Limb (tissue), 2 donors: ENCODE measurements around the gene SH3TC1.

ENCODE experiments used
- DNase-seq, 2 donors: peaks; one replicate each; pipeline ENCODE4 v3.0.0-alpha.2; 2016; ENCODE audit errors: extremely low spot score in 2 of 2

Gene SH3TC1

GRCh38 chr4:8228319-8229250 is 29.5 kb downstream of the SH3TC1 start:
- no peak for DNase-seq

GRCh38 chr4:8229331-8229975 is 30.4 kb downstream of the SH3TC1 start:
- DNase-seq, result no peak

DNA sequence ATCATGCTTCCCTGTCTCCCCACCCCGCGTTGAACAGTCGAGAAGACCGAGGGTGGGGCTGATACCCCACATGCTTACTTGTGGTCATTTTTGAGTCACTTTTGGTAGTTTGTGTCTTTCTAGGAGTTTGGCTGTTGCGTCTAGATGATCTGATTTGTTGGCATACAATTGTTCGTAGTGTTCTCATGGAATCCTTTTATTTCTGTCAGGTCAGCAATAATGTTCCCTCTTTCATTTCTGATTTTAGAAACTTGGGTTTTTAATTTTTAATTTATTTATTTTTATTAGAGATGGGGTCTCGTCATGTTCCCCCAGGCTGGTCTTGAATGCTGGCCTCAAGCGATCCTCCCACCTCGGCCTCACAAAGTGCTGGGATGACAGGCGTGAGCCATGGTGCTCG is 30.9 kb downstream of the SH3TC1 start:
- no peak for DNase-seq

GRCh38 chr4:8230891-8231290 is 31.8 kb downstream of the SH3TC1 start:
- no peak for DNase-seq

DNA sequence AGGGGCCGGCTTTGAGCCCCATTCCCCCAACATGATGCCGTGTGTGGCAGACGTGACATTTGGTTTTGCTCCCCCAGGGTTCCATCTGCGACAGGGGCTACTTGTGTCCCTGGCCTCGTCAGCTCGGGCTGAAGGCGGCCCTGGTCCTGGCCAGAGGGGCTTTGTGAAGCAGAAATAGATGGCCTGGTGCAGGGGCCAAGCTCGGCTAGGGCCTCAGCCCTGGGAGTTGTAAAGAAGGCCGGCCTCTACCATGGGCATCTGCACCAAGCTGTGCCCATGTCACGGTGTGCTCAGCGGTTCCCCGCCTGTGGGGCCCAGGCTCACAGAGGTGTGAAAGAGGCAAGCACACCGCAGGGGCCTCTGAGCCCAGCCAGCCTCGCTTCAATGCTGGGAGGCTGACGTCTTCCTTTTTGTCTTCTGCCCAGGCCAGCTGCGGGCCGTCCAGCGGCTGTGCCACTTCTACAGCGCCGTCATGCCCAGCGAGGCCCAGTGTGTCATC is 32.5 kb downstream of the SH3TC1 start:
- DNase-seq, result no peak

GRCh38 chr4:8232748-8233147 is 33.7 kb downstream of the SH3TC1 start:
- no peak for DNase-seq

GRCh38 chr4:8233672-8234484 is 34.8 kb downstream of the SH3TC1 start:
- no peak for DNase-seq

GRCh38 chr4:8234715-8235114 is 35.6 kb downstream of the SH3TC1 start:
- DNase-seq, result no peak

DNA sequence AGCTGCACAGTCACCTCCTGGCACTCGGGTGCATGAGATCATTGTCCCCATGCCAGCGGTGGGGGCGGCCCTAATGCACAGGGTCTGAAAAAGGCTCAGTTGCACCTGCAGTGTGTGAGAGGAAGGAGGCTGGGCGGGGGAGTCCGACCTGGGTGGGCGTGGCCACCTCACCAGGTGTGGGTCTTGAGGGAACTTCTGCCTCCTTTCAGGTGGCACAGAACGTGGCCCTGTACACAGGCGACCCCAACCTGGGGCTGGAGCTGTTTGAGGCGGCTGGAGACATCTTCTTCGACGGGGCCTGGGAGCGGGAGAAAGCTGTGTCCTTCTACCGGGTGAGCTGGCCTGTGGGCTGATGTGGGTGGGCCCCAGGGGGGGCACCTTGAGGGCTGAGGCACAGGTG is 36.1 kb downstream of the SH3TC1 start:
- DNase-seq, result no peak

- no peak for DNase-seq
Measured at GRCh38 chr4:8235686-8236085, 36.6 kb downstream of the SH3TC1 start.

DNA sequence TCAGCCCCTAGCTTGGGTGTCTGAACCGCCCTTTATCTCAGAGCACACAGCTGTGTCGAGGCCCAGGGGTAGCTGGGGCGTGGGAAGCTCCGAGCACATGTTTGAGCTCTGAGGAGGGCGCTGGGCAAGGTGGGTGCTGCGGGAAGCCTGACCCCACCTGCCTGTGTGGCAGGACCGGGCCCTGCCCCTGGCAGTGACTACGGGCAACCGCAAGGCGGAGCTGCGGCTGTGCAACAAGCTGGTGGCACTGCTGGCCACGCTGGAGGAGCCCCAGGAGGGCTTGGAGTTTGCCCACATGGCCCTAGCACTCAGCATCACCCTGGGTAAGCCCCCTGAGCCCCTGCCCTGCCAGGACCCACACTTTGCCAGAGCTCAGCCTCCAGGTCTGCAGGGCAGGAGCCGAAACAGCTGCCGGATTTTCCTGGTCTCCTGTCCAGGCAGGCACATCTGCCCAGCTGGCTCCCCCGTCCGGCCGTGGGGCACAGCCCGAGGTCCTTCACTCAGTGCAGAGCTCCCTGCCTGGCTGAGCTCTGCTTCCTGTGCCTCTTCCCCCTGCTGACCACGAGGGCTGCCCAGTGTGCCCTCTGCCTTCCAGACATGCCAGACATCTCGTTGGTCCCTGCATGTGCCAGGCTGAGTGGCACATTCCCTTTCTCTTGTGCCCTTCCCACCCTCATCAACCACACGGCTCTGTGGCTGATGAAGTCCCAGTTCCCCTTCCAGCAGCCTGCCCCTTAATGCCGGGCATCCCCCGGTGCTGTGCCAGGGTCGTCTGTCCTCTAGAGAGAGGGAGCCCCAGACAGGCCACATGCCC is 37.2 kb downstream of the SH3TC1 start:
- no peak for DNase-seq

- DNase-seq, result no peak
Measured at GRCh38 chr4:8236920-8237195, 37.8 kb downstream of the SH3TC1 start.

GRCh38 chr4:8237256-8237989 is 38.3 kb downstream of the SH3TC1 start:
- no peak for DNase-seq

GRCh38 chr4:8238036-8238511 is 39.0 kb downstream of the SH3TC1 start:
- DNase-seq, result no peak

GRCh38 chr4:8238515-8239053 is 39.5 kb downstream of the SH3TC1 start:
- DNase-seq, result no peak

DNA sequence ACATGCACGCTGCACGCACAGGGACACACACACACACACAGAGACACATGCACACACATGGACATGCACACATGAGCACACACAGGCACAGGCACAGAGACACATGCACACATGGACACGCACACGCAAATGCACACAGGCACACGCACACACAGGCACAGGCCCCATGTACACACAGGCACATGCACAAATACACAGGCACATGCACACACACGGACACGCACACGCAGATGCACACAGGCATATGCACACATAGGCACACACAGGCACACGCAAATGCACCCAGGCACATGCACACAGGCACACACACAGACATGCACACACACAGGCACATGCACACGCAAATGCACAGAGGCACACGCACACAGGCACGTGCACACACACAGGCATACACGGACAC is 40.1 kb downstream of the SH3TC1 start:
- DNase-seq, result no peak

DNA sequence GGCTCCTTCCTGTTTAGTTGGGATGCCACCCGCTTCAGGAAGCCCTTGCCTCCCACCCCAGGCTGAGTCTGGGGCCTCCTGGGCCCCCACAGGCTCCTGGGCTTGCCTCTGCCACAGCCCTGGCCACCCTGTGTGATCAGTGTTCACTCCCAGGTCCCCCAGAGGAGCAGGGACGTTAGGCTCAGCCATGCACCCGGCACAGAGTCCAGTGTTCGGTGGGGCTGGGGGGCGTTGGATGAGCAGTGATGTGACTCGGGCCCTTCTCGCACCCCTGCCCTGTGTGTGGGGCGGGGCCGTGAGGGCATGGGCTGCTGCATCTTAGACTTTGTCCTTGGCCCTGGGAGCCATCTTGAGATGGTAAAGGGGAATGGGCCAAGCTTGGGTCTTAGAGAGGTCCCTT is 40.6 kb downstream of the SH3TC1 start:
- no peak for DNase-seq

- no peak for DNase-seq
Measured at GRCh38 chr4:8240211-8241041, 41.3 kb downstream of the SH3TC1 start.

GRCh38 chr4:8241211-8241779 is 42.2 kb downstream of the SH3TC1 start:
- DNase-seq, result no peak
